Natural killer cell (primary cell): Measurements from ENCODE around the gene PAIP2. TPM values are rescaled to one million over a fixed set of nuclear protein-coding genes. Genes with fewer than 3 reads are reported as not detected.
"Not testable (repeated sequence)": the region's sequence is repeated elsewhere in the genome, so short reads cannot be mapped to it uniquely, and the experiment has no call there.

ENCODE experiments used
- ATAC-seq, 3 donors: fragments of 150-1000 bp in 2 of 3; fragments of 200-7000 bp in 1 of 3; cut with Tn5 transposase; 1 replicate in 1 of 3; 2 replicates in 2 of 3; pipeline ENCODE4 v1.10.0; 2021; ENCODE audit warnings: mild to moderate bottlenecking in 2 of 3, moderate library complexity in 2 of 3
- DNase-seq, 2 donors: peaks; one replicate each; pipeline versions ENCODE4 v3.0.0 to v3.0.0-alpha.2; 2013 to 2021; ENCODE audit warnings: mixed read lengths in 1 of 2
- H3K27ac ChIP-seq: one replicate; pipeline ENCODE4 v1.5.1; 2013; ENCODE audit warnings: mild to moderate bottlenecking, low read length
- H3K27me3 ChIP-seq: one replicate; pipeline ENCODE4 v1.6.1; 2013; ENCODE audit warnings: low read length; ENCODE audit not compliant: control insufficient read depth, insufficient read depth
- H3K36me3 ChIP-seq: one replicate; pipeline ENCODE4 v1.6.1; 2013; ENCODE audit warnings: low read length; ENCODE audit not compliant: control insufficient read depth, insufficient read depth
- H3K4me1 ChIP-seq: one replicate; pipeline ENCODE4 v1.6.1; 2013; ENCODE audit warnings: low read length; ENCODE audit not compliant: control insufficient read depth, insufficient read depth
- H3K4me3 ChIP-seq: one replicate; pipeline ENCODE4 v1.5.1; 2013; ENCODE audit warnings: low read length
- H3K9me3 ChIP-seq: one replicate; pipeline ENCODE4 v1.6.1; 2013; ENCODE audit warnings: low read length; ENCODE audit not compliant: control insufficient read depth, insufficient read depth
- H3K27ac Mint-ChIP-seq, 2 donors: one replicate each; pipeline ENCODE4 v1.8.0; 2022; ENCODE audit warnings: mild to moderate bottlenecking in 2 of 2, mixed read lengths in 2 of 2, moderate library complexity in 1 of 2
- H3K27me3 Mint-ChIP-seq, 2 donors: one replicate each; pipeline ENCODE4 v1.8.0; 2022; ENCODE audit warnings: low read depth in 2 of 2, mixed read lengths in 2 of 2
- H3K36me3 Mint-ChIP-seq: one replicate; pipeline ENCODE4 v1.8.0; 2022; ENCODE audit warnings: mixed read lengths
- H3K4me1 Mint-ChIP-seq, 2 donors: one replicate each; pipeline ENCODE4 v1.8.0; 2022; ENCODE audit warnings: mixed read lengths in 2 of 2
- H3K4me3 Mint-ChIP-seq: one replicate; pipeline ENCODE4 v1.8.0; 2022; ENCODE audit warnings: mild to moderate bottlenecking, moderate library complexity, mixed read lengths
- H3K9me3 Mint-ChIP-seq, 2 donors: one replicate each; pipeline ENCODE4 v1.8.0; 2022; ENCODE audit warnings: mixed read lengths in 2 of 2
- WGBS: methylation state at CpG from one replicate; pipeline ENCODE4 v1.1.7; 2013; ENCODE audit warnings: missing lambda C conversion rate; ENCODE audit not compliant: insufficient coverage; 5-methylcytosine and 5-hydroxymethylcytosine counted together
- intact Hi-C: fragments of 100-400 bp; cut with micrococcal nuclease; formaldehyde crosslinking; loops from one replicate; pipeline ENCODE4 v1.14.2; 2022
- total RNA-seq, 4 donors: library from RNA; stranded (reverse); fragments of 120-200 nt in 1 of 4; gene quantifications; one replicate each; pipeline versions ENCODE4 v1.2.3 to v1.2.4, GENCODE V29; 2013 to 2022
- TF ChIP-seq, protein P1 (sequence below): fragments of 200-600 bp; IDR thresholded peaks from one replicate; pipeline ENCODE4 v1.8.0; 2022; ENCODE audit warnings: antibody characterized with exemption

The PAIP2 gene
- total RNA-seq, 3 donors from 2014 or later (not counting 1 experiment from before 2014, with no cell fraction given), result 105 to 126 (median 110) TPM

- Mint-ChIP-seq H3K4me3 (peak overlapping the region; percentile 10), H3K4me1 (peaks cover 47 to 53% of the 10 kb centered on the region in 2 donors), H3K27ac (peak overlapping the region; percentile 27 to 32), H3K36me3 (no peaks in the 10 kb centered on the region), H3K9me3 (no peaks in the 10 kb centered on the region), H3K27me3 (no peaks in the 10 kb centered on the region)
- no peak overlapping the region for H3K27ac ChIP-seq
- no peaks in the 10 kb centered on the region for H3K27me3 ChIP-seq
- H3K36me3 ChIP-seq, result peaks cover 4% of the 10 kb centered on the region
- WGBS, result 97% methylated on average over 2 of the region's 2 CpGs
- H3K4me1 ChIP-seq, result peaks cover 28% of the 10 kb centered on the region
- DNase-seq, result no peak
- H3K9me3 ChIP-seq, result no peaks in the 10 kb centered on the region
- H3K4me3 ChIP-seq, result no peak overlapping the region
- TF ChIP-seq, protein P1, sequence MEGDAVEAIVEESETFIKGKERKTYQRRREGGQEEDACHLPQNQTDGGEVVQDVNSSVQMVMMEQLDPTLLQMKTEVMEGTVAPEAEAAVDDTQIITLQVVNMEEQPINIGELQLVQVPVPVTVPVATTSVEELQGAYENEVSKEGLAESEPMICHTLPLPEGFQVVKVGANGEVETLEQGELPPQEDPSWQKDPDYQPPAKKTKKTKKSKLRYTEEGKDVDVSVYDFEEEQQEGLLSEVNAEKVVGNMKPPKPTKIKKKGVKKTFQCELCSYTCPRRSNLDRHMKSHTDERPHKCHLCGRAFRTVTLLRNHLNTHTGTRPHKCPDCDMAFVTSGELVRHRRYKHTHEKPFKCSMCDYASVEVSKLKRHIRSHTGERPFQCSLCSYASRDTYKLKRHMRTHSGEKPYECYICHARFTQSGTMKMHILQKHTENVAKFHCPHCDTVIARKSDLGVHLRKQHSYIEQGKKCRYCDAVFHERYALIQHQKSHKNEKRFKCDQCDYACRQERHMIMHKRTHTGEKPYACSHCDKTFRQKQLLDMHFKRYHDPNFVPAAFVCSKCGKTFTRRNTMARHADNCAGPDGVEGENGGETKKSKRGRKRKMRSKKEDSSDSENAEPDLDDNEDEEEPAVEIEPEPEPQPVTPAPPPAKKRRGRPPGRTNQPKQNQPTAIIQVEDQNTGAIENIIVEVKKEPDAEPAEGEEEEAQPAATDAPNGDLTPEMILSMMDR, result no peak
- intact Hi-C loops, result loop anchor here (5.0 kb wide), 1 partner anchor 72 kb away; no protein-coding TSS in a partner anchor
- ATAC-seq, result no peak
These were observed 2.5 kb downstream of the PAIP2 start for GRCh38 chr5:139344177-139344576.

DNA sequence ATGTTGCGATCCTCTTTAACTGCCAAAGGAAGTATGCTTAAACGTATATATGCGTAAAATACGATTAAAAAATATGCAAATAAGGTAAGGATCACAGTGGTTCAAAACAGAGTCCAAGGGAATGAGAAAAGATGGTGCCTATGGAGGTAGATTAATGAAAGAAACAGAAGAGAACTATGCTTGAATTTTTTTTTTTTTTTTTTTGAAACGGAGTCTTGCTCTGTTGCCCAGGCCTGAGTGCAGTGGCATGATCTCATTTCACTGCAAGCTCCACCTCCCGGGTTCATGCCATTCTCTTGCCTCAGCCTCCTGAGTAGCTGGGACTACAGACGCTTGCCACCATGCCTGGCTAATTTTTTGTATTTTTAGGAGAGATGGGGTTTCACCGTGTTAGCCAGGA, 3.8 kb downstream of the PAIP2 start:
- intact Hi-C loops, H3K9me3 ChIP-seq, H3K9me3 Mint-ChIP-seq, H3K27me3 Mint-ChIP-seq, H3K36me3 Mint-ChIP-seq, H3K27me3 ChIP-seq, H3K4me3 ChIP-seq, H3K27ac ChIP-seq, H3K36me3 ChIP-seq, ATAC-seq, H3K27ac Mint-ChIP-seq, DNase-seq, H3K4me3 Mint-ChIP-seq: not testable (repeated sequence)
- 98% methylated on average over 8 of the region's 8 CpGs for WGBS
- peaks cover 47 to 54% of the 10 kb centered on the region in 2 donors for H3K4me1 Mint-ChIP-seq
- H3K4me1 ChIP-seq, result peaks cover 28% of the 10 kb centered on the region

GRCh38 chr5:139347863-139348262, 6.2 kb downstream of the PAIP2 start:
- H3K9me3 ChIP-seq, H3K4me3 Mint-ChIP-seq, H3K9me3 Mint-ChIP-seq, intact Hi-C loops, H3K27me3 ChIP-seq, H3K36me3 ChIP-seq, DNase-seq, H3K36me3 Mint-ChIP-seq, H3K4me3 ChIP-seq, H3K27ac Mint-ChIP-seq, H3K27ac ChIP-seq, ATAC-seq, H3K27me3 Mint-ChIP-seq: not testable (repeated sequence)
- peaks cover 19% of the 10 kb centered on the region for H3K4me1 ChIP-seq
- H3K4me1 Mint-ChIP-seq, result peaks cover 38 to 39% of the 10 kb centered on the region in 2 donors
- WGBS, result 96% methylated on average over 6 of the region's 9 CpGs

GRCh38 chr5:139354186-139354585, 12.5 kb downstream of the PAIP2 start:
- Histone ChIP-seq H3K4me1 (no peaks in the 10 kb centered on the region), H3K9me3 (no peaks in the 10 kb centered on the region), H3K36me3 (peaks cover 9% of the 10 kb centered on the region), H3K27ac (no peak overlapping the region), H3K27me3 (no peaks in the 10 kb centered on the region), H3K4me3 (no peak overlapping the region)
- H3K4me3 Mint-ChIP-seq, result no peak overlapping the region
- H3K4me1 Mint-ChIP-seq, result peaks cover 33 to 34% of the 10 kb centered on the region in 2 donors
- H3K9me3 Mint-ChIP-seq, result peaks cover 2 to 5% of the 10 kb centered on the region in 2 donors
- DNase-seq (no peak), ATAC-seq (no peak)
- WGBS, result 100% methylated on average over 2 of the region's 3 CpGs
- intact Hi-C loops, result no loop called here
- H3K36me3 Mint-ChIP-seq, result peaks cover 8% of the 10 kb centered on the region
- H3K27me3 Mint-ChIP-seq, result no peaks in the 10 kb centered on the region
- peak overlapping the region in 1 of 2 donors; percentile 49 for H3K27ac Mint-ChIP-seq
- TF ChIP-seq, protein P1, result no peak

DNA sequence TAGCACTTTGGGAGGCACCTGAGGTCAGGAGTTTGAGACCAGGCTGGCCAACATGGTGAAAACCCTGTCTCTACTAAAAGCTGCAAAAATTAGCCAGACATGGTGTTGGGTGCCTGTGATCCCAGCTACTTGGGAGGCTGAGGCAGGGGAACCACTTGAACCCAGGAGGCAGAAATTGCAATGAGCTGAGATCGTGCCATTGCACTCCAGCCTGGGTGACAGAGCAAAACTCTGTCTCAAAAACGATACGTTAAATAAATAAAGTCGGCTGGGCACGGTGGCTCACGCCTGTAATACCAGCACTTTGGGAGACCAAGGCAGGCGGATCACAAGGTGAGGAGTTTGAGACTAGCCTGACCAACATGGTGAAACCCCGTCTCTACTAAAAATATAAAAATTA, 14.2 kb downstream of the PAIP2 start:
- DNase-seq, intact Hi-C loops, H3K27me3 Mint-ChIP-seq, H3K27ac Mint-ChIP-seq, H3K4me3 ChIP-seq, H3K9me3 Mint-ChIP-seq, H3K27ac ChIP-seq, H3K9me3 ChIP-seq, H3K36me3 ChIP-seq, H3K4me3 Mint-ChIP-seq, H3K36me3 Mint-ChIP-seq, H3K27me3 ChIP-seq, ATAC-seq, H3K4me1 ChIP-seq: not testable (repeated sequence)
- WGBS, result 99% methylated on average over 8 of the region's 8 CpGs
- H3K4me1 Mint-ChIP-seq, result peaks cover 40 to 42% of the 10 kb centered on the region in 2 donors
